Activated T-helper 17 cell treated with anti-CD3 and anti-CD28 coated beads, Interleukin-2, amount 50 U/mL, for 72 hours (primary cell): Measurements from ENCODE around the gene OSTF1. TPM values are rescaled to one million over a fixed set of nuclear protein-coding genes. Genes with fewer than 3 reads are reported as not detected.
A peak's percentile ranks its signal among the peaks of the same experiment; 100 is the strongest.

Experiments
- ATAC-seq: fragments of 150-1000 bp; cut with Tn5 transposase; replicated peaks from 2 replicates; pipeline ENCODE4 v1.10.0; 2021; ENCODE audit warnings: mild to moderate bottlenecking, moderate library complexity
- H3K27ac Mint-ChIP-seq: one replicate; pipeline ENCODE4 v1.8.0; 2022; ENCODE audit warnings: mixed read lengths
- H3K27me3 Mint-ChIP-seq: one replicate; pipeline ENCODE4 v1.8.0; 2022; ENCODE audit warnings: mixed read lengths
- H3K36me3 Mint-ChIP-seq: one replicate; pipeline ENCODE4 v1.8.0; 2022; ENCODE audit warnings: low read depth, mild to moderate bottlenecking, mixed read lengths
- H3K4me1 Mint-ChIP-seq: one replicate; pipeline ENCODE4 v1.8.0; 2022; ENCODE audit warnings: mixed read lengths
- H3K4me3 Mint-ChIP-seq: one replicate; pipeline ENCODE4 v1.8.0; 2022; ENCODE audit warnings: mild to moderate bottlenecking, mixed read lengths
- H3K9me3 Mint-ChIP-seq: one replicate; pipeline ENCODE4 v1.8.0; 2022; ENCODE audit warnings: mixed read lengths
- total RNA-seq, 2 donors: library from RNA; stranded (reverse); gene quantifications; one replicate each; pipeline ENCODE4 v1.2.3, GENCODE V29; 2022

OSTF1 gene
- total RNA-seq, 2 donors from 2014 or later, result 131 to 217 TPM

DNA sequence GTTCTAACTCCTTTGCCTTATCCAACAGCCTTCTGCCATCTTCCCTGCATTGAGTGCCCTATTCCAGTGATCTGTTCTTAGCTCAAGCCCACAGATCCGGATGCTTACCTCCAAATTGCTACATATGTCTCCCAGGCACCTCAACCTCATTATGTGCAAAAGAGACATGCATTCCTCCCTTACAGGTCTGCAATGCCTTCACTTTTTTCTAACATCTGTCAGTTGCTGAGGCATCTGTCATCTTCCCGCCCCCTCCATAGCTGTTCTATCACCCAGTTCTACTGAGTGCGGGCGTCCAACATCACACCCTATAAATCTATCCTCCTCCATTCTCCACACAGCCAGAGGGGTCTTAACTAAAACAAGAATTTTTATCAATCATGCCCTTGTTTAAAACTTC lies 20.4 kb upstream of the OSTF1 start:
- Mint-ChIP-seq H3K9me3 (no peaks in the 10 kb centered on the region), H3K4me1 (peaks cover 11% of the 10 kb centered on the region), H3K4me3 (no peak overlapping the region), H3K36me3 (peaks cover 90% of the 10 kb centered on the region), H3K27ac (peak overlapping the region; percentile 64), H3K27me3 (no peaks in the 10 kb centered on the region)
- no peak for ATAC-seq

GRCh38 chr9:75069171-75069570 lies 19.1 kb upstream of the OSTF1 start:
- Mint-ChIP-seq H3K9me3 (no peaks in the 10 kb centered on the region), H3K4me1 (peaks cover 11% of the 10 kb centered on the region), H3K27ac (no peak overlapping the region), H3K4me3 (no peak overlapping the region), H3K27me3 (no peaks in the 10 kb centered on the region), H3K36me3 (peaks cover 89% of the 10 kb centered on the region)
- ATAC-seq, result no peak

DNA sequence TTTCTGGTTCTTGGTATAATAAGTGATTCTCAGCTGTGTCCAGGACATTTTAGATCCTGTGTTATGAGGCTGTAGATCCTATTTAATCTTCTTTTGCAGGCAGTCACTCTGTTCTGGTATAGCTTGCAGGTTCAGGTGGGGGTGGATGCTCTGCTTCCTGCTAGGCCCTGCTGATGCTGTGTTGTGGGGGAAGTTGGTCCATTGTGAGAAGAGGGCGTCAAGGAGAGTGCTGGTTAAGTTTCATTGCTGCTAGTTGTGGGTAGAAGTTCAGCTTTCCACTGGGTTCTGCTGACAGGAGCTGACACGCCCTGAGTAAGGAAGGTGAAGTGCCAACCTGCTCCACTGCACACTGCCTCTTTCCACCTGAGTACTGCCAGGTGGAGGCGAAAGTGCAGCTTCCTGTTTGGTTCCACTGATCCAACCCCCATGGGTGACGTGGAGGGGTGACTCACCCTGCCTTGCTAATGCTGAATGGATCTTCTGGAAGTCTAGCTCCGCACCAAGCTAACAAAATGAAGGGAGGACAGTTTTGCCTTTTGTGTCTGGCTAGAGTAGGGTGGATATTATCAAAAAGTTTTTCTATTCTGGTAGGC lies 16.7 kb upstream of the OSTF1 start:
- H3K36me3 Mint-ChIP-seq, result peaks cover 83% of the 10 kb centered on the region
- H3K4me1 Mint-ChIP-seq, result peaks cover 11% of the 10 kb centered on the region
- H3K27ac Mint-ChIP-seq, result peak overlapping the region; percentile 93
- H3K9me3 Mint-ChIP-seq, result no peaks in the 10 kb centered on the region
- ATAC-seq, result peak; percentile 98
- H3K4me3 Mint-ChIP-seq, result peak overlapping the region; percentile 73
- H3K27me3 Mint-ChIP-seq, result no peaks in the 10 kb centered on the region

DNA sequence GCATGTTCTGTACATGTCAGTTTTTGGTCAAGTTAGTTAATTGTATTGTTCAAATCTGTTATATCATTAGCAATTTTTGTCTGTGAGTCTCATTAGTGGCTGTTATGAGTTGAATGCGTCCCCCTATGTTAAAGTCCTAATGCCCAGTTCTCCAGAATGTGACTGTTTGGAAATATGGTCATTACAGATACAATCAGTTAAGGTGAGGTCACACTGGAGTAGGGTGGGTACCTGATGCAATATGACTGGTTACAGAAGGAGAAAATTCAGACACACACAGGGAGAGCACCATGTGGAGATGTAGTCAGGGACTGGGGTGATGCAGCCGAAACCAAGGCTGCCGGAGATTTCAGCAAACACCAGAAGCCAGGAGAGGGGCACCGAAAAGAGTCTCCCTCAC lies 15.4 kb upstream of the OSTF1 start:
- peaks cover 11% of the 10 kb centered on the region for H3K4me1 Mint-ChIP-seq
- ATAC-seq, result no peak
- H3K4me3 Mint-ChIP-seq, result no peak overlapping the region
- peaks cover 78% of the 10 kb centered on the region for H3K36me3 Mint-ChIP-seq
- no peaks in the 10 kb centered on the region for H3K9me3 Mint-ChIP-seq
- peak overlapping the region; percentile 93 for H3K27ac Mint-ChIP-seq
- no peaks in the 10 kb centered on the region for H3K27me3 Mint-ChIP-seq

DNA sequence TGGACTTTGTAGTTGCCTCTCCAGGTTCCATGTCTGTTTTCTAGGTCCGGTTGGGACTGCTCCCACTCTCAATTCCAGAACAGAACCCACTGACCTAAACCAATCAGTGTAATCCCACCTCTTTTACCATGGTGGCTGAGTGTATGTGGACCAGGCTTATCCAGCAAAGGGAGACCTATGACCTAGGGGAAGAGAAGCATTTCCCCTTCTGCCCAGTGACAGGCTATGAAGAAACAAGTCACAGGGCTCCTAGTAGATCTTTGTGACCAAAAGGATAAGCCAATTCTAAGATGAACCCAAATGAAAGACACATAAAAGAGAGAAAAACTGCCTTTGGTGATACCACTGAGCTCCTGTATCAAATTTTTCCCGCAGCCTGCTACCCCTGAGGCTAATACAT lies 6.7 kb upstream of the OSTF1 start:
- ATAC-seq, result no peak
- H3K27me3 Mint-ChIP-seq, result no peaks in the 10 kb centered on the region
- no peaks in the 10 kb centered on the region for H3K9me3 Mint-ChIP-seq
- peaks cover 76% of the 10 kb centered on the region for H3K36me3 Mint-ChIP-seq
- peak overlapping the region; percentile 61 for H3K27ac Mint-ChIP-seq
- H3K4me3 Mint-ChIP-seq, result no peak overlapping the region
- peaks cover 19% of the 10 kb centered on the region for H3K4me1 Mint-ChIP-seq

DNA sequence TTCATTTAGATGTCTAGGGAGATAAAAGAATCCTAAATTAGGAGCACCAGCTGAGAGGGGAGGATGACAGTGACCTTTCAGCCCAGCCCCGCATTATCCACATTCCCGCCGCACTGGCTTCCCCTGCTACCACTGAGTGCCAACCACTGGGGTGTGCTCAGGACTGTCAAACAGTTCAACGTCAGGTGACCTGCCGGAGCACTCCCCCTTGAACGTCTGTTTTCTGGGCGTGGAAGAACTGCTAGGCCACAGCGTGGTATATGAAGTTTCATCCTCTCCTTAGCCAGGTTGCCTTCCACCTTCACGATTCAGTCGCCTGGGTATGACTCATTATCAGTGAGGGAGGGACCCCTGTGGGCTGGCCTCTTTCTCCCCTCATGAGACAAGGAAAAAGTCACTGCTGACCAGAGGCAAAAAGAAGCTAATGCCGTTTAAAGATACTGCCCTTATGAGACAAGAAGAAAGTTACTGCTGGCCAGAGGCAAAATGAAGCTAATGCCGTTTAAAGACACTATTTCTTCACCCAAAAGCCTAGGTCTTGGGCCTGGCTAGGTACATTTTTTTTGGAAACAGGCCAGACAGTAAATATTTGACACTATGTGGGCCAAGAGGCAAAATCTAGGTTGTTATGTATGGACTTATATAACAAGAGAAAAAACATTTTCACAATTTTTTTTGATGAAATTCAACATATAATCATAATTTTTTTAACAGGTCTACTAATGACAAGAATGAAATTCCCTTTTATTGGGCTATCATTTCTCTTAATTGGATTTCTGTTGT lies 4.9 kb upstream of the OSTF1 start:
- H3K27ac Mint-ChIP-seq, result peak overlapping the region; percentile 2
- ATAC-seq, result peak; percentile 37

GRCh38 chr9:75084081-75084672 lies 4.1 kb upstream of the OSTF1 start:
- Mint-ChIP-seq H3K27ac (peak overlapping the region; percentile 56), H3K27me3 (no peaks in the 10 kb centered on the region)

More for the DNA sequence above, 4.9 kb upstream of the OSTF1 start:
- H3K9me3 Mint-ChIP-seq, result no peaks in the 10 kb centered on the region
- H3K27me3 Mint-ChIP-seq, result no peaks in the 10 kb centered on the region
- peak overlapping the region; percentile 91 for H3K4me3 Mint-ChIP-seq
- peaks cover 19% of the 10 kb centered on the region for H3K4me1 Mint-ChIP-seq
- peaks cover 72% of the 10 kb centered on the region for H3K36me3 Mint-ChIP-seq

DNA sequence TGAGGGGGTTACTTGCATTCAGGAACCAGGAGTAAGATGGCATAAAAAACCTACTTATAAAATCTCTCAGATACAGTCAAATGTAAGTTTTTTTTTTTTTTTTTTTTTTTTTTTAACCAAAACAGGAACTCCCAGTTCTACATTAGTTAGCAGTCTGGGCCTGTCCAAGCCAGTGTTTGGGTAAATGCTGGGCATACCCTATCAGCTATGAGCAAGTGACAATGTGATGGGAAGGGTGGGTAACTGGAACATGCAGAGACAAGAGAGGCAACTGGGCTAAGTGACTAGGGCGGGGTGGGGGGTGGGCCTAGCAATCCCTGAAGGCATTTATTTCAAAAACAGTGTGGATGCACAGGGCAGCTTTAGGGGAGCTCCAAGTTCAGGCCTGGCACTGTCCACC lies 2.7 kb upstream of the OSTF1 start:
- no peaks in the 10 kb centered on the region for H3K9me3 Mint-ChIP-seq
- peaks cover 21% of the 10 kb centered on the region for H3K4me1 Mint-ChIP-seq
- ATAC-seq, result no peak
- peak overlapping the region; percentile 93 for H3K27ac Mint-ChIP-seq
- H3K4me3 Mint-ChIP-seq, result peak overlapping the region; percentile 91
- H3K36me3 Mint-ChIP-seq, result peaks cover 72% of the 10 kb centered on the region
- no peaks in the 10 kb centered on the region for H3K27me3 Mint-ChIP-seq

More at GRCh38 chr9:75084081-75084672, 4.1 kb upstream of the OSTF1 start:
- ATAC-seq, result no peak
- peaks cover 69% of the 10 kb centered on the region for H3K36me3 Mint-ChIP-seq
- H3K4me1 Mint-ChIP-seq, result peaks cover 19% of the 10 kb centered on the region
- H3K4me3 Mint-ChIP-seq, result peak overlapping the region; percentile 91
- no peaks in the 10 kb centered on the region for H3K9me3 Mint-ChIP-seq

DNA sequence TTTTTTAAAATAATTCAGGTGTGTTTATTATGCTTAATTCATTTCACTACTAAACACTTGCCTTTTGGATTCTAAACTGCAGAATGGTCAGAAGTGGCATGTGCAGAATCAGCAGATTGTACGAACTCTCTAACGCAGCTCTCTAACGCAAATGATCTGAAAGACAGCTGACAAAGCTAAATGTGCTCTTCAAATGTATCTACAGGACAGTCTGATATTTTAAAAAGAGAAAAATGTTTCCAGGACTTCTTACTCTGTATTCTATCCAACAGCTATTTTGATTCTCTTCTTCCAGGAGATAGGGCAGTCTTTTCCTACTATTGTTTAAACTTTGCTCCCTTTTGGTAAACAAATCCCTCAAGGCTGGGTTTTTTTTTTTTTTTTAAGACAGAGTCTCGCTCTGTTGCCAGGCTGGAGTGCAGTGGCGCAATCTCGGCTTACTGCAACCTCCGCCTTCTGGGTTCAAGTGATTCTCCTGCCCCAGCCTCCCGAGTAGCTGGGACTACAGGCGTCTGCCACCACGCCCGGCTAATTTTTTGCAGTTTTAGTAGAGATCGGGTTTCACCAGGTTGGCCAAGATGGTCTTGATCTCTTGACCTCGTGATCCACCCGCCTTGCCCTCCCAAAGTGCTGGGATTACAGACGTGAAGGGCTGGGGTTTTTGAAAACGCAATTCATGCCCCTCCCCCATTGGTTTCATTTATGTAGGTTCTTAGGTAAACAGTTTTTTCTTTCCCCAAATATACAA lies 1.6 kb upstream of the OSTF1 start:
- peaks cover 30% of the 10 kb centered on the region for H3K4me1 Mint-ChIP-seq
- H3K9me3 Mint-ChIP-seq, result no peaks in the 10 kb centered on the region
- H3K27me3 Mint-ChIP-seq, result no peaks in the 10 kb centered on the region
- H3K36me3 Mint-ChIP-seq, result peaks cover 73% of the 10 kb centered on the region
- ATAC-seq, result no peak
- peak overlapping the region; percentile 93 for H3K27ac Mint-ChIP-seq
- H3K4me3 Mint-ChIP-seq, result peak overlapping the region; percentile 91

GRCh38 chr9:75087289-75087823 lies 958 bp upstream of the OSTF1 start:
- Mint-ChIP-seq H3K36me3 (peaks cover 73% of the 10 kb centered on the region), H3K27me3 (no peaks in the 10 kb centered on the region), H3K4me1 (peaks cover 31% of the 10 kb centered on the region), H3K4me3 (peak overlapping the region; percentile 91), H3K9me3 (no peaks in the 10 kb centered on the region), H3K27ac (peak overlapping the region; percentile 93)
- ATAC-seq, result peak; percentile 23

- H3K4me3 Mint-ChIP-seq, result peak overlapping the region; percentile 91
- peak; percentile 20 for ATAC-seq
- no peaks in the 10 kb centered on the region for H3K9me3 Mint-ChIP-seq
- peaks cover 72% of the 10 kb centered on the region for H3K36me3 Mint-ChIP-seq
- H3K27ac Mint-ChIP-seq, result peak overlapping the region; percentile 93
- peaks cover 40% of the 10 kb centered on the region for H3K4me1 Mint-ChIP-seq
- no peaks in the 10 kb centered on the region for H3K27me3 Mint-ChIP-seq
Measured at GRCh38 chr9:75088646-75089372, 495 bp downstream of the OSTF1 start.

DNA sequence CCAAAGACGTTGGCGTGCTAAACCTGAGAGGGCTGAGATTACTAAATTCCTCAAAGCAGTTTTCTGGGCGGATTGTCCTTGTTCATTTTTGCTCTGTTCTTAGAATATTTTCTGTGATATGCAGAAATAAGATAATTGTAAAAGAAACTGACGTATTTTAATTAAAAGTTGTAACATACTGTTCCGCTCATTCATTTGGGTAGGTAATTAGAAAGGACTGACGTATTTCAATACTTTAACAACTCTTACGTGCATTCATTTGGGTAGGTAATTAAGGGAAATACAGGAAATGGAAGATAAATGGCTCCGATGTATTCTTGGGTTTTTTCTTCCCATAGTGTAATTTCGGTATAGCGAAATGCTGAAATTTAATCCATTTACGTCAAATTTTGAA lies 1.1 kb downstream of the OSTF1 start:
- no peaks in the 10 kb centered on the region for H3K9me3 Mint-ChIP-seq
- ATAC-seq, result no peak
- H3K27me3 Mint-ChIP-seq, result no peaks in the 10 kb centered on the region
- peaks cover 78% of the 10 kb centered on the region for H3K36me3 Mint-ChIP-seq
- peaks cover 46% of the 10 kb centered on the region for H3K4me1 Mint-ChIP-seq
- peak overlapping the region; percentile 91 for H3K4me3 Mint-ChIP-seq
- peak overlapping the region; percentile 93 for H3K27ac Mint-ChIP-seq

- H3K27ac Mint-ChIP-seq, result peak overlapping the region; percentile 93
- no peaks in the 10 kb centered on the region for H3K27me3 Mint-ChIP-seq
- H3K4me3 Mint-ChIP-seq, result peak overlapping the region; percentile 91
- H3K4me1 Mint-ChIP-seq, result peaks cover 46% of the 10 kb centered on the region
- ATAC-seq, result no peak
- H3K36me3 Mint-ChIP-seq, result peaks cover 78% of the 10 kb centered on the region
- no peaks in the 10 kb centered on the region for H3K9me3 Mint-ChIP-seq
Measured at GRCh38 chr9:75090579-75090978, 2.3 kb downstream of the OSTF1 start.

- Mint-ChIP-seq H3K27ac (peak overlapping the region; percentile 93), H3K4me1 (peaks cover 46% of the 10 kb centered on the region), H3K36me3 (peaks cover 77% of the 10 kb centered on the region), H3K4me3 (peak overlapping the region; percentile 91), H3K9me3 (no peaks in the 10 kb centered on the region), H3K27me3 (no peaks in the 10 kb centered on the region)
- no peak for ATAC-seq
Measured at GRCh38 chr9:75092766-75093165, 4.5 kb downstream of the OSTF1 start.
